Measurements from ENCODE around the gene PDE6G. TPM values are rescaled to one million over a fixed set of nuclear protein-coding genes. Genes with fewer than 3 reads are reported as not detected.

PDE6G gene
- total and polyA plus RNA-seq, 2 experiments from 2014 or later, result 0.37 to 0.87 TPM

DNA sequence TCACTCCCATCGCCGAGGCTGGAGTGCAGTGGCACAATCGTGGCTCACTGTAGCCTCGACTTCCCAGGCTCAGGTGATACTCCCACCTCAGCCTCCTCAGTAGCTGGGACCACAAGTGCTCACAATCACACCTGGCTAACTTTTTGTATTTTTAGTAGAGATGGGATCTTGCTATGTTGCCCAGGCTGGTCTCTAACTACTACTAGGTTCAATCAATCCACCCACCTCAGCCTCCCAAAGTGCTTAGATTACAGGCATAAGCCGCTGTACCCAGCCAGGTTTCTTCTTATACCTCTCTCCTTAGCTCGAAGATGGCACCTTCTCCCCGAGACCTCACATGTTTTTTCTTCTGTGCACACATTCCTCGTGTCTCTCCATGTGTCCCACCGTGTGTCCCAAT is 16.3 kb downstream of the PDE6G start:
- no peaks in the 10 kb centered on the region for H3K9me2 ChIP-seq (replicated peaks; ENCODE audit: insufficient read depth)
- TF ChIP-seq, protein P1, sequence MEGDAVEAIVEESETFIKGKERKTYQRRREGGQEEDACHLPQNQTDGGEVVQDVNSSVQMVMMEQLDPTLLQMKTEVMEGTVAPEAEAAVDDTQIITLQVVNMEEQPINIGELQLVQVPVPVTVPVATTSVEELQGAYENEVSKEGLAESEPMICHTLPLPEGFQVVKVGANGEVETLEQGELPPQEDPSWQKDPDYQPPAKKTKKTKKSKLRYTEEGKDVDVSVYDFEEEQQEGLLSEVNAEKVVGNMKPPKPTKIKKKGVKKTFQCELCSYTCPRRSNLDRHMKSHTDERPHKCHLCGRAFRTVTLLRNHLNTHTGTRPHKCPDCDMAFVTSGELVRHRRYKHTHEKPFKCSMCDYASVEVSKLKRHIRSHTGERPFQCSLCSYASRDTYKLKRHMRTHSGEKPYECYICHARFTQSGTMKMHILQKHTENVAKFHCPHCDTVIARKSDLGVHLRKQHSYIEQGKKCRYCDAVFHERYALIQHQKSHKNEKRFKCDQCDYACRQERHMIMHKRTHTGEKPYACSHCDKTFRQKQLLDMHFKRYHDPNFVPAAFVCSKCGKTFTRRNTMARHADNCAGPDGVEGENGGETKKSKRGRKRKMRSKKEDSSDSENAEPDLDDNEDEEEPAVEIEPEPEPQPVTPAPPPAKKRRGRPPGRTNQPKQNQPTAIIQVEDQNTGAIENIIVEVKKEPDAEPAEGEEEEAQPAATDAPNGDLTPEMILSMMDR (IDR thresholded peaks at IDR 0.05; ENCODE audit: poor library complexity), result no peak
- TF ChIP-seq EZH2phosphoT487 (IDR thresholded peaks at IDR 0.05; ENCODE audit: low read depth, severe bottlenecking, unreplicated experiment), result no peak
- no peak for TF ChIP-seq EZH2 (IDR thresholded peaks at IDR 0.05; ENCODE audit: borderline replicate concordance)

DNA sequence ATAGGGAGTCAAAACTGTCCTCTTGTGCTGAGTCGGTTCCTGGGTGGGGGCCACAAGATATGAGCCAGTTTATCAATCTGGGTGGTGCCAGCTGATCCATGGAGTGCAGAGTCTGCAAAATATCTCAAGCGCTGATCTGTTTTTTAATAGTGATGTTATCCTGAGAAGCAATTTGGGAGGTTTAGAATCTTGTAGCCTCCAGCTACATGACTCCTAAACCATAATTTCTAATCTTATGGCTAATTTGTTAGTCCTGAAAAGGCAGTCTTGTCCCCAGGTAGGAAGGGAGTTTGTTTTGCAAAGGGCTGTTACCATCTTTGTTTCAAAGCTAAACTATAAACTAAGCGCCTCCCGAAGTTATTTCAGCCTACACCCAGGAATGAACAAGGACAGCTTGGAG is 17.7 kb downstream of the PDE6G start:
- Histone ChIP-seq H3K36me3 (replicated peaks; ENCODE audit: insufficient read depth, low read depth) (no peaks in the 10 kb centered on the region), H3K27ac (no peak overlapping the region), H3K9me3 (ENCODE audit: low read depth) (no peaks in the 10 kb centered on the region), H3K4me2 (no peak overlapping the region), H2AFZ (no peak overlapping the region), H3K9me2 (replicated peaks; ENCODE audit: insufficient read depth) (no peaks in the 10 kb centered on the region), H4K20me1 (ENCODE audit: insufficient read depth, poor library complexity, severe bottlenecking) (peaks cover 21% of the 10 kb centered on the region), H3K79me2 (peaks cover 29% of the 10 kb centered on the region), H3K27me3 (no peaks in the 10 kb centered on the region), H3K4me3 (no peak overlapping the region), H3K4me1 (ENCODE audit: insufficient read depth) (peaks cover 22% of the 10 kb centered on the region)
- 86% methylated on average over 4 of the region's 4 CpGs for WGBS (ENCODE audit: low lambda C conversion rate, missing lambda C conversion rate)
- no peak for DNase-seq (ENCODE audit: low spot score)
- TF ChIP-seq EZH2 (IDR thresholded peaks at IDR 0.05; ENCODE audit: borderline replicate concordance), result no peak
- TF ChIP-seq, protein P1 (IDR thresholded peaks at IDR 0.05; ENCODE audit: poor library complexity), result no peak
- no peak for TF ChIP-seq EZH2phosphoT487 (IDR thresholded peaks at IDR 0.05; ENCODE audit: low read depth, severe bottlenecking, unreplicated experiment)

More for the DNA sequence above, 16.3 kb downstream of the PDE6G start:
- peaks cover 11% of the 10 kb centered on the region for H4K20me1 ChIP-seq (ENCODE audit: insufficient read depth, poor library complexity, severe bottlenecking)
- no peaks in the 10 kb centered on the region for H3K27me3 ChIP-seq
- H3K9me3 ChIP-seq (ENCODE audit: low read depth), result no peaks in the 10 kb centered on the region
- H3K4me1 ChIP-seq (ENCODE audit: insufficient read depth), result peaks cover 12% of the 10 kb centered on the region
- 91% methylated on average over 9 of the region's 9 CpGs for WGBS (ENCODE audit: low lambda C conversion rate, missing lambda C conversion rate)
- no peak overlapping the region for H3K27ac ChIP-seq
- no peak overlapping the region for H3K4me2 ChIP-seq
- no peak for DNase-seq (ENCODE audit: low spot score)
- H3K36me3 ChIP-seq (replicated peaks; ENCODE audit: insufficient read depth, low read depth), result no peaks in the 10 kb centered on the region
- H3K4me3 ChIP-seq, result no peak overlapping the region
- no peak overlapping the region for H2AFZ ChIP-seq
- peaks cover 16% of the 10 kb centered on the region for H3K79me2 ChIP-seq

DNA sequence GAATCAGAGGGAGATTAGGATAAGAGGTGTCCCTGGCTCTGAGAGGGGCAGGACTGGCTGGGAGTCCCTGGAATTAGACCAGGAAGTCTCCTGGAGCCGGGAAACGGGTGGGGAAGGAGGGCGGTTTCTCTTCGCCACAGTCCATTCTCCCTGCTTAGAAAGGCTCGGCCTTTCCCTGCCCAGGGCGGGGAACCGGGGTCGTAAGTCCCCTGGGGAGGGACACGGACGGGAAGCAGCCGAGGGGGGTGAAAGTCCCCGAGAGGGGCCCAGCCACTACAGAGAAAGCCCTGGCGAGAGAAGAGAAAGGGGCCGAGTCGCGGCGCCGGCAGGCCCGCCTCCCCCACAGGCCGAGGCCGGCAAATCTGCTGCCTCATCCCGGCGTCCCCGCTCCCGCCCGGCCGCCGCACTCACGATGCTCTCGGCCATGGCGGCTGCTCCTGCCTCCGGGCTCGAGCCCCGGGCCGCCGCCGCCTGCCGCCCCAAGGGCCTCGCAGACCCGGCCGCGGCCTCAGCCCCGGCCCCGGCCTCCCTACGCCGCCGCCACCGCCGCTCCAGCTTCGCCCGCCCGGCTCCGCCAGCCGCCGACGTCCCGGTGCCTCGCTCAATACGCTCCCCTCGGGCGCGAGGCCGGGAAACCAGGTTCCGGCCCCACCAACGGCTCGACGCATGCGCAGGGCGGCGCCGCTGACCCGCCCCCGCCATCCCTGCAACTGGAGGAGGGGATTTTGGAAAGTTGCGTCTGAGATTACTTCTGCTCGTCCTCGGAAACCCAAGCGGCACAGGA is 19.6 kb downstream of the PDE6G start, which contains the start of the genes NPLOC4 and TSPAN10:
TSS of gene NPLOC4 (minus strand) at position 608 of the 784 bp plus-strand sequence. CDS start at position 426, 182 bp downstream.
TSS of gene TSPAN10 (plus strand) at position 692 of the 784 bp plus-strand sequence. CDS start 5,217 bp downstream, outside the sequence.
- peaks cover 49% of the 10 kb centered on the region for H3K79me2 ChIP-seq

More for the DNA sequence above, 19.6 kb downstream of the PDE6G start, which contains the start of the genes NPLOC4 and TSPAN10:
- peak; percentile 95 for DNase-seq (ENCODE audit: low spot score)
- Histone ChIP-seq H3K4me2 (peak within 1 kb of the TSS; percentile 85), H3K4me1 (ENCODE audit: insufficient read depth) (peaks cover 22% of the 10 kb centered on the region), H3K9me3 (ENCODE audit: low read depth) (no peaks in the 10 kb centered on the region), H2AFZ (peak within 1 kb of the TSS; percentile 97), H3K27me3 (no peaks in the 10 kb centered on the region), H3K27ac (peak within 1 kb of the TSS; percentile 97), H3K36me3 (replicated peaks; ENCODE audit: insufficient read depth, low read depth) (no peaks in the 10 kb centered on the region), H4K20me1 (ENCODE audit: insufficient read depth, poor library complexity, severe bottlenecking) (peaks cover 40% of the 10 kb centered on the region), H3K9me2 (replicated peaks; ENCODE audit: insufficient read depth) (no peaks in the 10 kb centered on the region), H3K4me3 (peak within 1 kb of the TSS; percentile 56)
- under 1% methylated on average over 50 of the region's 77 CpGs for WGBS (ENCODE audit: low lambda C conversion rate, missing lambda C conversion rate)
- TF ChIP-seq EZH2phosphoT487 (IDR thresholded peaks at IDR 0.05; ENCODE audit: low read depth, severe bottlenecking, unreplicated experiment) (no peak), EZH2 (IDR thresholded peaks at IDR 0.05; ENCODE audit: borderline replicate concordance) (no peak)
- TF ChIP-seq, protein P1 (IDR thresholded peaks at IDR 0.05; ENCODE audit: poor library complexity), result no peak

Data from hepatocyte (in vitro differentiated cells).